ENCODE results near the gene MFRP.
"Not testable (repeated sequence)": the region's sequence is repeated elsewhere in the genome, so short reads cannot be mapped to it uniquely, and the experiment has no call there.

The MFRP gene

GRCh38 chr11:119346605-119347004 lies at the start of gene MFRP:
TSS of gene MFRP (minus strand) at chr11:119346705. CDS start at chr11:119346513, 192 bp downstream.
- DNase-seq (ENCODE audit: extremely low read depth in 1 of 2, low read depth in 1 of 2): no peak

- DNase-seq (ENCODE audit: extremely low read depth in 1 of 2, low read depth in 1 of 2): no peak
Observed at GRCh38 chr11:119391275-119391674, 44.8 kb upstream of the MFRP start.

- DNase-seq (ENCODE audit: extremely low read depth in 1 of 2, low read depth in 1 of 2): no peak
Observed at GRCh38 chr11:119389611-119390254, 43.2 kb upstream of the MFRP start.

- DNase-seq (ENCODE audit: extremely low read depth in 1 of 2, low read depth in 1 of 2): no peak
Observed at GRCh38 chr11:119388103-119388502, 41.6 kb upstream of the MFRP start.

GRCh38 chr11:119384332-119384731 lies 37.8 kb upstream of the MFRP start:
- no peak for DNase-seq (ENCODE audit: extremely low read depth in 1 of 2, low read depth in 1 of 2)

- DNase-seq (ENCODE audit: extremely low read depth in 1 of 2, low read depth in 1 of 2): not testable (repeated sequence)
Observed at GRCh38 chr11:119382513-119382912, 36.0 kb upstream of the MFRP start.

- no peak for DNase-seq (ENCODE audit: extremely low read depth in 1 of 2, low read depth in 1 of 2)
Observed at GRCh38 chr11:119382101-119382500, 35.6 kb upstream of the MFRP start.

GRCh38 chr11:119381181-119381988 lies 34.9 kb upstream of the MFRP start, which contains the start of gene USP2:
TSS of gene USP2 (minus strand) at chr11:119381690. CDS start at chr11:119373480, 8,210 bp downstream.
- DNase-seq (ENCODE audit: extremely low read depth in 1 of 2, low read depth in 1 of 2): peak; percentile 86 to 97

- DNase-seq (ENCODE audit: extremely low read depth in 1 of 2, low read depth in 1 of 2): no peak
Observed at GRCh38 chr11:119380827-119381180, 34.3 kb upstream of the MFRP start.

GRCh38 chr11:119380160-119380826 lies 33.8 kb upstream of the MFRP start:
- no peak for DNase-seq (ENCODE audit: extremely low read depth in 1 of 2, low read depth in 1 of 2)

GRCh38 chr11:119378851-119379465 lies 32.5 kb upstream of the MFRP start:
- no peak for DNase-seq (ENCODE audit: extremely low read depth in 1 of 2, low read depth in 1 of 2)

- DNase-seq (ENCODE audit: extremely low read depth in 1 of 2, low read depth in 1 of 2): no peak
Observed at GRCh38 chr11:119377961-119378667, 31.6 kb upstream of the MFRP start.

- DNase-seq (ENCODE audit: extremely low read depth in 1 of 2, low read depth in 1 of 2): no peak
Observed at GRCh38 chr11:119377112-119377901, 30.8 kb upstream of the MFRP start.

GRCh38 chr11:119376197-119376847 lies 29.8 kb upstream of the MFRP start:
- no peak for DNase-seq (ENCODE audit: extremely low read depth in 1 of 2, low read depth in 1 of 2)

- no peak for DNase-seq (ENCODE audit: extremely low read depth in 1 of 2, low read depth in 1 of 2)
Observed at GRCh38 chr11:119375337-119376196, 29.1 kb upstream of the MFRP start.

GRCh38 chr11:119374632-119375336 lies 28.3 kb upstream of the MFRP start:
- DNase-seq (ENCODE audit: extremely low read depth in 1 of 2, low read depth in 1 of 2): no peak

- no peak for DNase-seq (ENCODE audit: extremely low read depth in 1 of 2, low read depth in 1 of 2)
Observed at GRCh38 chr11:119373921-119374631, 27.6 kb upstream of the MFRP start.

Measured in activated CD8-positive, alpha-beta memory T cell treated with anti-CD3 and anti-CD28 coated beads for 1 hour (primary cell).